Measurements from ENCODE around the gene NDUFAF7.
"Not testable (repeated sequence)": the region's sequence is repeated elsewhere in the genome, so short reads cannot be mapped to it uniquely, and the experiment has no call there.

Gene NDUFAF7

GRCh38 chr2:37282746-37283145 is 51.3 kb downstream of the NDUFAF7 start:
- DNase-seq (ENCODE audit: low read depth in 2 of 2): no peak

- no peak for DNase-seq (ENCODE audit: low read depth in 2 of 2)
Observed at GRCh38 chr2:37283207-37283606, 51.7 kb downstream of the NDUFAF7 start.

GRCh38 chr2:37284381-37284780 is 52.9 kb downstream of the NDUFAF7 start:
- DNase-seq (ENCODE audit: low read depth in 2 of 2): no peak

GRCh38 chr2:37287966-37288365 is 56.5 kb downstream of the NDUFAF7 start:
- no peak for DNase-seq (ENCODE audit: low read depth in 2 of 2)

GRCh38 chr2:37291680-37292079 is 60.2 kb downstream of the NDUFAF7 start:
- no peak for DNase-seq (ENCODE audit: low read depth in 2 of 2)

- not testable (repeated sequence) for DNase-seq (ENCODE audit: low read depth in 2 of 2)
Observed at GRCh38 chr2:37294858-37295257, 63.4 kb downstream of the NDUFAF7 start.

- DNase-seq (ENCODE audit: low read depth in 2 of 2): no peak
Observed at GRCh38 chr2:37295469-37296073, 64.1 kb downstream of the NDUFAF7 start.

GRCh38 chr2:37297632-37298031 is 66.2 kb downstream of the NDUFAF7 start:
- no peak for DNase-seq (ENCODE audit: low read depth in 2 of 2)

Data from stimulated activated CD8-positive, alpha-beta memory T cell treated with anti-CD3 and anti-CD28 coated beads, Interleukin-2, amount 100 ng/mL, for 1 hour (primary cell).